ENCODE results near the gene RGL3. TPM values are rescaled to one million over a fixed set of nuclear protein-coding genes. Genes with fewer than 3 reads are reported as not detected.

The RGL3 gene
- total and polyA plus RNA-seq, 9 of the 15 experiments (the other 6 are each of a cell fraction or from before 2014, with no cell fraction given): 0.12 to 0.61 (median 0.32) TPM; not detected in 4

DNA sequence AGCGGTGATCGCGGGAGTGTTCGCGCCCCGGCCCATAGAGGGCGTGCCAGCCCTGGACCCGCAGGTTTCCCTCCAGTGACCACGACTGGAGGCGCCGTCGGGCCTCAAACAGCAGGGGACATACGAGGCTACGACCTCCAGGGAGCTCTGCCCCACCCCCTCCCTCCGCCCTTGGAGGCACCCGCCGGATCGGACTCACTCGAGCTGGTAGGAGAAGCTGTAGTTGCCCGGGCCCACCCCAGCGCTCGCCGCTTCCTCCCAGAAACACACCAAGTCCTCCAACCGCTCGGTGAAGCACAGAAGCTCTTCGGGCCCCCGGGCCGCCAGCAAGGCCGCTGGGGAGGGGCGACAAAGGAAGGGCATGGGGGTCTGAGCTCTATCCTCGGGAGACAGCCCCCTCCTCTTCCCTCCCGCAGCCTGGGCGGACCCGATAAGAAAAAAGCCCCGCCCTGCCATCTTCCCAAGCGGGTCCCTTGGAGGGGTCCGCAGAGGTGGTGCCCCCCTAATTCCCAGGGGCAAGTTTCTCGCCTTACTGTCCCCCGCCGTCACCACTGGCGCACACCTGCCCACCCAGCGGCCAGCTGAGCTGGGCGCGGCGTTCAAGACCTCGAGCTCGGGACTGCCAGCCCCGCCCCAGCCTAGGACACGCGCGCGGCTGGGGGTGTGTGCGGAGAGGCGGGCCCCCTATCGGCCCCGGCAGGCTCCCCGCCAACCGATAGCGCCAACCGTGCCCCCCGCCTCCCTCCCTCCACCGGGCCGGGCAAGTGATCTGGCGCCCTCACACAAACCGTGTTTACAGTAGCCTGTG is 36.0 kb downstream of the RGL3 start:
- Histone ChIP-seq H3K9me1 (ENCODE audit: control insufficient read depth, insufficient read depth, low read length) (peaks cover 3% of the 10 kb centered on the region), H4K20me1 (replicated peaks; ENCODE audit: control insufficient read depth, insufficient read depth, low read length) (no peaks in the 10 kb centered on the region; the same call in 1 of the 2 replicates), H3K9ac (ENCODE audit: insufficient read depth in 1 of 2, low read depth in 2 of 2, low read length in 2 of 2) (peak overlapping the region; percentile 64 to 91), H3K27ac (ENCODE audit: extremely low read depth, low read depth, low read length) (peak overlapping the region; percentile 70), H3K27me3 (ENCODE audit: control insufficient read depth in 2 of 2, insufficient read depth in 2 of 2, low read length in 2 of 2) (no peaks in the 10 kb centered on the region), H3K4me2 (ENCODE audit: insufficient read depth, low read length) (peak overlapping the region; percentile 90), H3K4me1 (replicated peaks in 1 of 2; ENCODE audit: control insufficient read depth in 2 of 2, insufficient read depth in 2 of 2, low read length in 2 of 2) (peaks cover 8 to 50% of the 10 kb centered on the region in 2 experiments; a peak in 3 of 5 replicates), H3K36me3 (ENCODE audit: control insufficient read depth, insufficient read depth, low read length) (peaks cover 32% of the 10 kb centered on the region), H3K9me3 (replicated peaks; ENCODE audit: control insufficient read depth, insufficient read depth, low read depth, low read length) (no peaks in the 10 kb centered on the region), H3K4me3 (peak overlapping the region; percentile 50), H2AFZ (ENCODE audit: low read depth, low read length) (peak overlapping the region; percentile 80), H3K79me2 (ENCODE audit: control insufficient read depth, insufficient read depth, low read length) (peaks cover 16% of the 10 kb centered on the region; the same call in 2 of the 3 replicates)
- ChIA-PET POLR2A (interaction anchor here (0.6 to 2.8 kb wide), 10 partner anchors 9 to 919 kb away, joined by 3 to 20 read pairs (median 3); partner anchors contain the start of genes ODAD3 and SWSAP1), CTCF (ENCODE audit: low intra/inter-chr PET ratio) (interaction anchor here (0.6 kb wide), 1 partner anchor 153 kb away, joined by 3 read pairs; no protein-coding TSS in a partner anchor)
- TSS peak; percentile 51 for BruUV-seq (replicated peaks)
- DNase-seq (ENCODE audit: extremely low read depth in 1 of 4, low spot score in 3 of 4): peak; percentile 88 to 95 (median 88)
- intact Hi-C loops (cut with micrococcal nuclease) (loop anchor here (5.0 kb wide), 2 partner anchors 91 to 99 kb away; partner anchors contain the start of gene ELAVL3), in situ Hi-C loops (cut with MboI) (no loop called here)
- ATAC-seq: peak; percentile 89
- peak; percentile 92 for FAIRE-seq
- under 1% methylated on average over 47 of the region's 65 CpGs for WGBS (ENCODE audit: insufficient coverage, low coverage, missing lambda C conversion rate)
- no peak for TF ChIP-seq NR2F6 (CRISPR knock-in tag; IDR thresholded peaks at IDR 0.05)
- TF ChIP-seq, protein P1, sequence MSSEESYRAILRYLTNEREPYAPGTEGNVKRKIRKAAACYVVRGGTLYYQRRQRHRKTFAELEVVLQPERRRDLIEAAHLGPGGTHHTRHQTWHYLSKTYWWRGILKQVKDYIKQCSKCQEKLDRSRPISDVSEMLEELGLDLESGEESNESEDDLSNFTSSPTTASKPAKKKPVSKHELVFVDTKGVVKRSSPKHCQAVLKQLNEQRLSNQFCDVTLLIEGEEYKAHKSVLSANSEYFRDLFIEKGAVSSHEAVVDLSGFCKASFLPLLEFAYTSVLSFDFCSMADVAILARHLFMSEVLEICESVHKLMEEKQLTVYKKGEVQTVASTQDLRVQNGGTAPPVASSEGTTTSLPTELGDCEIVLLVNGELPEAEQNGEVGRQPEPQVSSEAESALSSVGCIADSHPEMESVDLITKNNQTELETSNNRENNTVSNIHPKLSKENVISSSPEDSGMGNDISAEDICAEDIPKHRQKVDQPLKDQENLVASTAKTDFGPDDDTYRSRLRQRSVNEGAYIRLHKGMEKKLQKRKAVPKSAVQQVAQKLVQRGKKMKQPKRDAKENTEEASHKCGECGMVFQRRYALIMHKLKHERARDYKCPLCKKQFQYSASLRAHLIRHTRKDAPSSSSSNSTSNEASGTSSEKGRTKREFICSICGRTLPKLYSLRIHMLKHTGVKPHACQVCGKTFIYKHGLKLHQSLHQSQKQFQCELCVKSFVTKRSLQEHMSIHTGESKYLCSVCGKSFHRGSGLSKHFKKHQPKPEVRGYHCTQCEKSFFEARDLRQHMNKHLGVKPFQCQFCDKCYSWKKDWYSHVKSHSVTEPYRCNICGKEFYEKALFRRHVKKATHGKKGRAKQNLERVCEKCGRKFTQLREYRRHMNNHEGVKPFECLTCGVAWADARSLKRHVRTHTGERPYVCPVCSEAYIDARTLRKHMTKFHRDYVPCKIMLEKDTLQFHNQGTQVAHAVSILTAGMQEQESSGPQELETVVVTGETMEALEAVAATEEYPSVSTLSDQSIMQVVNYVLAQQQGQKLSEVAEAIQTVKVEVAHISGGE (CRISPR knock-in tag; IDR thresholded peaks at IDR 0.05): no peak; a peak in 1 of 6 replicates
- no peak for TF ChIP-seq CEBPB (tag; IDR thresholded peaks at IDR 0.05)
- no peak for TF ChIP-seq E2F3 (CRISPR knock-in tag; IDR thresholded peaks at IDR 0.05)
- no peak for TF ChIP-seq FOXA1 (IDR thresholded peaks at IDR 0.05; ENCODE audit: borderline replicate concordance)
- TF ChIP-seq LCOR (CRISPR knock-in tag; IDR thresholded peaks at IDR 0.05): no peak
- no peak; the same call in 1 of the 2 replicates for TF ChIP-seq PHF8 (IDR thresholded peaks at IDR 0.05; ENCODE audit: borderline replicate concordance, low read length)
- TF ChIP-seq ZNF41 (CRISPR knock-in tag; conservative IDR thresholded peaks at IDR 0.05): no peak
- peak; percentile 68 for TF ChIP-seq DPF2 (IDR thresholded peaks at IDR 0.05)
- TF ChIP-seq MYNN (IDR thresholded peaks at IDR 0.05): peak; percentile 78
- no peak for TF ChIP-seq MYNN (CRISPR knock-in tag; IDR thresholded peaks at IDR 0.05)
- no peak for TF ChIP-seq SREBF2 (CRISPR knock-in tag; IDR thresholded peaks at IDR 0.05)
- no peak for TF ChIP-seq GTF3C2 (IDR thresholded peaks at IDR 0.05; ENCODE audit: borderline replicate concordance, extremely low read depth, insufficient read length)
- no peak for TF ChIP-seq CHD1 (IDR thresholded peaks at IDR 0.05; ENCODE audit: low read length)
